ENCODE measurements around the gene COL4A1. TPM values are rescaled to one million over a fixed set of nuclear protein-coding genes. Genes with fewer than 3 reads are reported as not detected.

COL4A1 gene
- total RNA-seq, 1 donor from 2014 or later = 2,489 TPM

GRCh38 chr13:110110783-110111182 lies 196.2 kb downstream of the COL4A1 start:
- Mint-ChIP-seq H3K9me3 (ENCODE audit: unreplicated experiment) (no peaks in the 10 kb centered on the region), H3K36me3 (ENCODE audit: low read depth, unreplicated experiment) (no peaks in the 10 kb centered on the region), H3K4me3 (ENCODE audit: unreplicated experiment) (no peak overlapping the region), H3K27ac (ENCODE audit: unreplicated experiment) (no peak overlapping the region), H3K27me3 (ENCODE audit: low read depth, unreplicated experiment) (peaks cover 3% of the 10 kb centered on the region), H3K4me1 (ENCODE audit: low read depth, unreplicated experiment) (peaks cover 18% of the 10 kb centered on the region)
- H3K27ac ChIP-seq (ENCODE audit: low read depth, low read length) = no peak overlapping the region
- DNase-seq (ENCODE audit: low read depth) (no peak), FAIRE-seq (no peak)
- H3K4me2 ChIP-seq (ENCODE audit: low read length) = no peak overlapping the region
- no peaks in the 10 kb centered on the region for H3K36me3 ChIP-seq (ENCODE audit: insufficient read depth, low read length)
- H4K20me1 ChIP-seq (ENCODE audit: insufficient read depth, low read length) = no peaks in the 10 kb centered on the region
- TF ChIP-seq EZH2 (IDR thresholded peaks at IDR 0.05; ENCODE audit: insufficient read depth, low read length) (no peak), CTCF (IDR thresholded peaks at IDR 0.05; ENCODE audit: insufficient read depth, low read depth, low read length) (no peak)
- H3K79me2 ChIP-seq (ENCODE audit: insufficient read depth, low read length) = no peaks in the 10 kb centered on the region
- H3K27me3 ChIP-seq (ENCODE audit: insufficient read depth, low read length) = no peaks in the 10 kb centered on the region
- H3K4me1 ChIP-seq (ENCODE audit: insufficient read depth, low read length) = peaks cover 38% of the 10 kb centered on the region
- H3K9me3 ChIP-seq (ENCODE audit: insufficient read depth, low read depth, low read length) = no peaks in the 10 kb centered on the region
- H3K4me3 ChIP-seq (ENCODE audit: insufficient read depth, low read depth, low read length) = no peak overlapping the region
- no peak overlapping the region for H2AFZ ChIP-seq (ENCODE audit: low read depth, low read length)
- no peak overlapping the region for H3K9ac ChIP-seq (ENCODE audit: low read length)

GRCh38 chr13:110109910-110110309 lies 197.0 kb downstream of the COL4A1 start:
- H3K4me3 Mint-ChIP-seq (ENCODE audit: unreplicated experiment) = no peak overlapping the region
- H3K4me3 ChIP-seq (ENCODE audit: insufficient read depth, low read depth, low read length) = peak overlapping the region; percentile 12
- H3K9ac ChIP-seq (ENCODE audit: low read length) = peak overlapping the region; percentile 41
- peaks cover 38% of the 10 kb centered on the region for H3K4me1 ChIP-seq (ENCODE audit: insufficient read depth, low read length)
- FAIRE-seq (peak; percentile 92), DNase-seq (ENCODE audit: low read depth) (peak; percentile 93)
- peak overlapping the region; percentile 28 for H3K27ac ChIP-seq (ENCODE audit: low read depth, low read length)
- peak overlapping the region; percentile 75 for H3K4me2 ChIP-seq (ENCODE audit: low read length)
- H3K27me3 Mint-ChIP-seq (ENCODE audit: low read depth, unreplicated experiment) = no peaks in the 10 kb centered on the region
- H3K27ac Mint-ChIP-seq (ENCODE audit: unreplicated experiment) = peak overlapping the region; percentile 64
- peaks cover 17% of the 10 kb centered on the region for H3K4me1 Mint-ChIP-seq (ENCODE audit: low read depth, unreplicated experiment)
- H3K36me3 ChIP-seq (ENCODE audit: insufficient read depth, low read length) = no peaks in the 10 kb centered on the region
- no peaks in the 10 kb centered on the region for H3K36me3 Mint-ChIP-seq (ENCODE audit: low read depth, unreplicated experiment)
- H4K20me1 ChIP-seq (ENCODE audit: insufficient read depth, low read length) = no peaks in the 10 kb centered on the region
- no peak for TF ChIP-seq EZH2 (IDR thresholded peaks at IDR 0.05; ENCODE audit: insufficient read depth, low read length)
- no peak for TF ChIP-seq CTCF (IDR thresholded peaks at IDR 0.05; ENCODE audit: insufficient read depth, low read depth, low read length)
- H2AFZ ChIP-seq (ENCODE audit: low read depth, low read length) = peak overlapping the region; percentile 51
- H3K9me3 Mint-ChIP-seq (ENCODE audit: unreplicated experiment) = no peaks in the 10 kb centered on the region
- no peaks in the 10 kb centered on the region for H3K79me2 ChIP-seq (ENCODE audit: insufficient read depth, low read length)
- no peaks in the 10 kb centered on the region for H3K9me3 ChIP-seq (ENCODE audit: insufficient read depth, low read depth, low read length)
- no peaks in the 10 kb centered on the region for H3K27me3 ChIP-seq (ENCODE audit: insufficient read depth, low read length)

- TF ChIP-seq CTCF (IDR thresholded peaks at IDR 0.05; ENCODE audit: insufficient read depth, low read depth, low read length) (no peak), EZH2 (IDR thresholded peaks at IDR 0.05; ENCODE audit: insufficient read depth, low read length) (no peak)
- H2AFZ ChIP-seq (ENCODE audit: low read depth, low read length) = peak overlapping the region; percentile 51
- Mint-ChIP-seq H3K27me3 (ENCODE audit: low read depth, unreplicated experiment) (no peaks in the 10 kb centered on the region), H3K9me3 (ENCODE audit: unreplicated experiment) (no peaks in the 10 kb centered on the region), H3K36me3 (ENCODE audit: low read depth, unreplicated experiment) (no peaks in the 10 kb centered on the region), H3K27ac (ENCODE audit: unreplicated experiment) (no peak overlapping the region), H3K4me3 (ENCODE audit: unreplicated experiment) (no peak overlapping the region), H3K4me1 (ENCODE audit: low read depth, unreplicated experiment) (peaks cover 11% of the 10 kb centered on the region)
- H3K27me3 ChIP-seq (ENCODE audit: insufficient read depth, low read length) = no peaks in the 10 kb centered on the region
- H3K4me2 ChIP-seq (ENCODE audit: low read length) = peak overlapping the region; percentile 75
- no peaks in the 10 kb centered on the region for H4K20me1 ChIP-seq (ENCODE audit: insufficient read depth, low read length)
- H3K27ac ChIP-seq (ENCODE audit: low read depth, low read length) = no peak overlapping the region
- peak overlapping the region; percentile 12 for H3K4me3 ChIP-seq (ENCODE audit: insufficient read depth, low read depth, low read length)
- H3K79me2 ChIP-seq (ENCODE audit: insufficient read depth, low read length) = no peaks in the 10 kb centered on the region
- H3K36me3 ChIP-seq (ENCODE audit: insufficient read depth, low read length) = no peaks in the 10 kb centered on the region
- peaks cover 31% of the 10 kb centered on the region for H3K4me1 ChIP-seq (ENCODE audit: insufficient read depth, low read length)
- no peaks in the 10 kb centered on the region for H3K9me3 ChIP-seq (ENCODE audit: insufficient read depth, low read depth, low read length)
- H3K9ac ChIP-seq (ENCODE audit: low read length) = peak overlapping the region; percentile 19
- FAIRE-seq = no peak
- no peak for DNase-seq (ENCODE audit: low read depth)
These were observed 197.7 kb downstream of the COL4A1 start for GRCh38 chr13:110109140-110109783.
